HCT116 (cell line): Measurements from ENCODE around the gene MXRA7. TPM values are rescaled to one million over a fixed set of nuclear protein-coding genes. Genes with fewer than 3 reads are reported as not detected.

Experiments
- ATAC-seq: fragments of 200-7000 bp; cut with Tn5 transposase; 2 replicates; pipeline ENCODE4 v1.9.1; 2020; ENCODE audit warnings: mild to moderate bottlenecking, moderate library complexity
- BruUV-seq: library from RNA; stranded (reverse); fragments of 400-500 nt; replicated peaks from 2 replicates; lab custom pipeline; 2021; lab: Mats Ljungman, UMichigan
- CTCF ChIA-PET: fragments of 300-600 bp; sonication (Branson Sonifier 250); formaldehyde crosslinking; loops from one replicate; lab custom pipeline; 2021; ENCODE audit warnings: antibody characterized with exemption; lab: Charles Lee
- POLR2A ChIA-PET: fragments of 300-600, 350-600 bp; sonication (Branson Sonifier 250); formaldehyde crosslinking; loops from one replicate; lab custom pipeline; 2021; ENCODE audit warnings: antibody characterized with exemption; lab: Charles Lee
- RAD21 ChIA-PET, 2 experiments: fragments of 300-600 bp; sonication (Branson Sonifier 250); formaldehyde crosslinking; loops; one replicate each; lab custom pipeline; 2023; ENCODE audit warnings: low total read pairs in 2 of 2; ENCODE audit not compliant: uncharacterized antibody in 2 of 2, unreplicated experiment in 2 of 2, low non-redundant PET in 1 of 2; lab: Charles Lee
- DNase-seq: peaks from one replicate; pipeline ENCODE4 v3.0.0-alpha.2; 2010; ENCODE audit warnings: low read depth, low spot score
- H2AFZ ChIP-seq: fragments of 200-600 bp; shearing (Covaris generic), sonication (generic); 2 replicates; pipeline ENCODE4 v1.6.1; 2017; ENCODE audit warnings: low read depth, mixed run types, mixed read lengths, antibody characterized with exemption, low read length; ENCODE audit not compliant: poor library complexity, severe bottlenecking
- H3K27ac ChIP-seq: 2 replicates; pipeline ENCODE4 v1.5.1; 2012; ENCODE audit warnings: low read depth, low read length
- H3K27me3 ChIP-seq: fragments of 200-600 bp; sonication (generic); 2 replicates; pipeline ENCODE4 v1.6.1; 2016; ENCODE audit warnings: mixed run types, low read length, mixed read lengths; ENCODE audit not compliant: insufficient read depth
- H3K36me3 ChIP-seq, 2 experiments: fragments of 200-500 bp in 1 of 2; fragments of 200-600 bp in 1 of 2; sonication (Bioruptor generic) in 1 of 2; sonication (generic) in 1 of 2; 2 replicates each; pipeline versions ENCODE4 v1.5.1 to v1.6.1; 2014 to 2016; ENCODE audit warnings: low read length in 2 of 2, inconsistent platforms in 1 of 2, mixed read lengths in 1 of 2, mixed run types in 1 of 2; ENCODE audit not compliant: insufficient read depth in 2 of 2, control insufficient read depth in 1 of 2
- H3K4me1 ChIP-seq, 2 experiments: fragments of 200-600 bp in 1 of 2; sonication (generic) in 1 of 2; 2 replicates each; pipeline versions ENCODE4 v1.5.1 to v1.6.1; 2012 to 2017; ENCODE audit warnings: low read length in 2 of 2, inconsistent platforms in 1 of 2, mild to moderate bottlenecking in 1 of 2, mixed read lengths in 1 of 2, mixed run types in 1 of 2, moderate library complexity in 1 of 2; ENCODE audit not compliant: insufficient read depth in 2 of 2, control insufficient read depth in 1 of 2
- H3K4me2 ChIP-seq: fragments of 200-600 bp; sonication (generic); 2 replicates; pipeline ENCODE4 v1.6.1; 2017; ENCODE audit warnings: mixed run types, low read length, mixed read lengths
- H3K4me3 ChIP-seq, 2 experiments: fragments of 200-600 bp in 1 of 2; sonication (generic) in 1 of 2; replicated peaks in 1 of 2; 2 replicates each; pipeline ENCODE4 v1.5.1; 2011 to 2016; ENCODE audit warnings: low read length in 2 of 2, control low read depth in 1 of 2, low read depth in 1 of 2, mild to moderate bottlenecking in 1 of 2, mixed read lengths in 1 of 2, mixed run types in 1 of 2
- H3K79me2 ChIP-seq: fragments of 200-600 bp; sonication (generic); 2 replicates; pipeline ENCODE4 v1.6.1; 2017; ENCODE audit warnings: mild to moderate bottlenecking, mixed run types, low read length, moderate library complexity, mixed read lengths; ENCODE audit not compliant: insufficient read depth
- H3K9ac ChIP-seq: fragments of 200-600 bp; sonication (generic); 2 replicates; pipeline ENCODE4 v1.6.1; 2016; ENCODE audit warnings: low read length, mixed read lengths
- H3K9me2 ChIP-seq: fragments of 200-600 bp; sonication (generic), shearing (Covaris generic); 2 replicates; pipeline ENCODE4 v1.6.1; 2017; ENCODE audit warnings: mixed run types, mild to moderate bottlenecking, moderate library complexity; ENCODE audit not compliant: insufficient read depth
- H3K9me3 ChIP-seq, 2 experiments: fragments of 200-500 bp in 1 of 2; fragments of 200-600 bp in 1 of 2; sonication (Bioruptor generic) in 1 of 2; sonication (generic) in 1 of 2; 2 replicates each; pipeline ENCODE4 v1.6.1; 2014 to 2017; ENCODE audit warnings: low read length in 2 of 2, mixed read lengths in 2 of 2, inconsistent platforms in 1 of 2, low read depth in 1 of 2, mild to moderate bottlenecking in 1 of 2, mixed run types in 1 of 2, moderate library complexity in 1 of 2; ENCODE audit not compliant: control insufficient read depth in 1 of 2, insufficient read depth in 1 of 2
- H4K20me1 ChIP-seq: fragments of 200-600 bp; sonication (generic), shearing (Covaris generic); 2 replicates; pipeline ENCODE4 v1.6.1; 2017; ENCODE audit warnings: mixed run types, mild to moderate bottlenecking, moderate library complexity; ENCODE audit not compliant: insufficient read depth
- ATF3 ChIP-seq: IDR thresholded peaks from 2 replicates; pipeline ENCODE4 v1.6.1; 2012
- CEBPB ChIP-seq: IDR thresholded peaks from 2 replicates; pipeline ENCODE4 v1.6.1; 2012; ENCODE audit warnings: low read depth
- EZH2 ChIP-seq: fragments of 200-600 bp; sonication (generic); IDR thresholded peaks from 2 replicates; pipeline ENCODE4 v1.6.1; 2017; ENCODE audit warnings: antibody characterized with exemption, mixed run types
- FOSL1 ChIP-seq: IDR thresholded peaks from 2 replicates; pipeline ENCODE4 v1.6.1; 2012; ENCODE audit warnings: low read depth
- JUND ChIP-seq: IDR thresholded peaks from 2 replicates; pipeline ENCODE4 v1.6.1; 2012
- MAX ChIP-seq: IDR thresholded peaks from 2 replicates; pipeline ENCODE4 v1.6.1; 2012
- POLR2AphosphoS5 ChIP-seq: IDR thresholded peaks from 2 replicates; pipeline ENCODE4 v1.6.1; 2011; ENCODE audit warnings: mild to moderate bottlenecking, low read depth, low read length, moderate library complexity
- RAD21 ChIP-seq: IDR thresholded peaks from 2 replicates; pipeline ENCODE4 v1.6.1; 2012; ENCODE audit warnings: low read depth, mild to moderate bottlenecking
- ZBTB33 ChIP-seq: IDR thresholded peaks from 2 replicates; pipeline ENCODE4 v1.6.1; 2011; ENCODE audit warnings: mild to moderate bottlenecking, low read length, moderate library complexity; ENCODE audit not compliant: insufficient replicate concordance; ENCODE audit errors: extremely low read depth
- ZFX ChIP-seq: fragments of 450-650 bp; IDR thresholded peaks from 2 replicates; pipeline ENCODE4 v1.6.1; 2017
- ZNF274 ChIP-seq: fragments of 200-500 bp; sonication (Bioruptor generic); IDR thresholded peaks from 2 replicates; pipeline ENCODE4 v1.6.1; 2014; ENCODE audit warnings: mild to moderate bottlenecking, low read depth, low read length, inconsistent platforms
- intact Hi-C: fragments of 100-400 bp; cut with micrococcal nuclease; formaldehyde crosslinking; loops from 2 replicates; pipeline ENCODE4 v1.10.0; 2022
- total RNA-seq: library from RNA; stranded (reverse); gene quantifications from one replicate; pipeline ENCODE4 v1.2.1, GENCODE V29; 2021; ENCODE audit not compliant: unreplicated experiment

The MXRA7 gene
- total RNA-seq, 1 experiment from 2014 or later = 57.1 TPM

- H3K27me3 ChIP-seq = no peaks in the 10 kb centered on the region
- H3K79me2 ChIP-seq = no peaks in the 10 kb centered on the region
- H3K9me2 ChIP-seq = no peaks in the 10 kb centered on the region
- no peak overlapping the region for H3K9ac ChIP-seq
- CTCF ChIA-PET = no interaction called here
- POLR2A ChIA-PET = no interaction called here
- H3K4me3 ChIP-seq = no peak overlapping the region
- H3K27ac ChIP-seq = no peak overlapping the region
- ATAC-seq (no peak), DNase-seq (no peak)
- H3K4me1 ChIP-seq = peaks cover 7 to 13% of the 10 kb centered on the region in 2 experiments; a peak in 3 of 4 replicates
- TF ChIP-seq EZH2 (no peak), RAD21 (no peak), CEBPB (no peak), MAX (no peak), ZFX (no peak), ATF3 (no peak), ZNF274 (no peak), POLR2AphosphoS5 (no peak), ZBTB33 (no peak), FOSL1 (no peak), JUND (no peak)
- RAD21 ChIA-PET = no interaction called here
- intact Hi-C loops = no loop called here
- H3K9me3 ChIP-seq = no peaks in the 10 kb centered on the region
- no peak overlapping the region for H2AFZ ChIP-seq
- no peaks in the 10 kb centered on the region for H4K20me1 ChIP-seq
- H3K4me2 ChIP-seq = no peak overlapping the region
- BruUV-seq = no TSS peak
- no peaks in the 10 kb centered on the region for H3K36me3 ChIP-seq
Observed at GRCh38 chr17:76644995-76645394, 65.8 kb downstream of the MXRA7 start.
